Hepatocyte (in vitro differentiated cells): ENCODE data around the gene NOC2L. TPM values are rescaled to one million over a fixed set of nuclear protein-coding genes. Genes with fewer than 3 reads are reported as not detected.

Experiments
- DNase-seq: peaks from one replicate; pipeline ENCODE4 v3.0.0-alpha.2; 2016; ENCODE audit warnings: low spot score
- H2AFZ ChIP-seq: fragments of 200-600 bp; sonication (generic); 2 replicates; pipeline ENCODE4 v1.6.0; 2016; ENCODE audit warnings: antibody characterized with exemption, mild to moderate bottlenecking
- H3K27ac ChIP-seq: fragments of 200-600 bp; sonication (generic); 2 replicates; pipeline ENCODE4 v1.5.1; 2016; ENCODE audit warnings: mild to moderate bottlenecking
- H3K27me3 ChIP-seq: fragments of 200-600 bp; sonication (generic); 2 replicates; pipeline ENCODE4 v1.6.1; 2016
- H3K36me3 ChIP-seq: fragments of 200-600 bp; sonication (generic); replicated peaks from 2 replicates; pipeline ENCODE4 v1.5.1; 2016; ENCODE audit warnings: low read depth; ENCODE audit not compliant: insufficient read depth
- H3K4me1 ChIP-seq: fragments of 200-600 bp; sonication (generic); 2 replicates; pipeline ENCODE4 v1.5.1; 2016; ENCODE audit warnings: mild to moderate bottlenecking, moderate library complexity; ENCODE audit not compliant: insufficient read depth
- H3K4me2 ChIP-seq: fragments of 200-600 bp; sonication (generic); 2 replicates; pipeline ENCODE4 v1.6.0; 2016
- H3K4me3 ChIP-seq: fragments of 200-600 bp; sonication (generic); 2 replicates; pipeline ENCODE4 v1.5.1; 2016; ENCODE audit warnings: mild to moderate bottlenecking
- H3K79me2 ChIP-seq: fragments of 200-600 bp; sonication (generic); 2 replicates; pipeline ENCODE4 v1.6.0; 2017; ENCODE audit warnings: mild to moderate bottlenecking
- H3K9me2 ChIP-seq: fragments of 200-600 bp; sonication (generic); replicated peaks from 2 replicates; pipeline ENCODE4 v1.6.0; 2017; ENCODE audit warnings: mild to moderate bottlenecking; ENCODE audit not compliant: insufficient read depth
- H3K9me3 ChIP-seq: fragments of 200-600 bp; sonication (generic); 2 replicates; pipeline ENCODE4 v1.5.1; 2016; ENCODE audit warnings: low read depth, mild to moderate bottlenecking
- H4K20me1 ChIP-seq: fragments of 200-600 bp; sonication (generic); 2 replicates; pipeline ENCODE4 v1.6.0; 2016; ENCODE audit warnings: mild to moderate bottlenecking; ENCODE audit not compliant: insufficient read depth, poor library complexity, severe bottlenecking
- CTCF ChIP-seq: fragments of 200-600 bp; sonication (generic); IDR thresholded peaks from 2 replicates; pipeline ENCODE4 v1.5.1; 2016; ENCODE audit warnings: antibody characterized with exemption, mild to moderate bottlenecking; ENCODE audit not compliant: poor library complexity
- EZH2 ChIP-seq: fragments of 200-600 bp; sonication (generic); IDR thresholded peaks from 2 replicates; pipeline ENCODE4 v1.6.1; 2016; ENCODE audit warnings: antibody characterized with exemption, mild to moderate bottlenecking, borderline replicate concordance
- EZH2phosphoT487 ChIP-seq: fragments of 200-600 bp; sonication (generic); IDR thresholded peaks from one replicate; pipeline ENCODE4 v1.6.1; 2018; ENCODE audit warnings: antibody characterized with exemption, mild to moderate bottlenecking, low read depth, moderate library complexity; ENCODE audit not compliant: unreplicated experiment, severe bottlenecking
- WGBS: methylation state at CpG from one replicate; pipeline ENCODE4 v1.1.6; 2016; ENCODE audit warnings: low lambda C conversion rate; ENCODE audit errors: missing lambda C conversion rate; 5-methylcytosine and 5-hydroxymethylcytosine counted together
- polyA plus RNA-seq: library from polyadenylated mRNA; unstranded; fragments of >200 nt; fragmentation: Nextera tagmentation; extraction: Ambion mirVana; gene quantifications from 2 replicates; pipeline ENCODE4 v1.2.1, GENCODE V29; 2016
- total RNA-seq: library from RNA; depleted of rRNA; stranded (reverse); fragments of >200 nt; gene quantifications from 2 replicates; pipeline ENCODE4 v1.2.3, GENCODE V29; 2014

The NOC2L gene
- total and polyA plus RNA-seq, 2 experiments from 2014 or later, result 44.3 to 66.6 TPM

DNA sequence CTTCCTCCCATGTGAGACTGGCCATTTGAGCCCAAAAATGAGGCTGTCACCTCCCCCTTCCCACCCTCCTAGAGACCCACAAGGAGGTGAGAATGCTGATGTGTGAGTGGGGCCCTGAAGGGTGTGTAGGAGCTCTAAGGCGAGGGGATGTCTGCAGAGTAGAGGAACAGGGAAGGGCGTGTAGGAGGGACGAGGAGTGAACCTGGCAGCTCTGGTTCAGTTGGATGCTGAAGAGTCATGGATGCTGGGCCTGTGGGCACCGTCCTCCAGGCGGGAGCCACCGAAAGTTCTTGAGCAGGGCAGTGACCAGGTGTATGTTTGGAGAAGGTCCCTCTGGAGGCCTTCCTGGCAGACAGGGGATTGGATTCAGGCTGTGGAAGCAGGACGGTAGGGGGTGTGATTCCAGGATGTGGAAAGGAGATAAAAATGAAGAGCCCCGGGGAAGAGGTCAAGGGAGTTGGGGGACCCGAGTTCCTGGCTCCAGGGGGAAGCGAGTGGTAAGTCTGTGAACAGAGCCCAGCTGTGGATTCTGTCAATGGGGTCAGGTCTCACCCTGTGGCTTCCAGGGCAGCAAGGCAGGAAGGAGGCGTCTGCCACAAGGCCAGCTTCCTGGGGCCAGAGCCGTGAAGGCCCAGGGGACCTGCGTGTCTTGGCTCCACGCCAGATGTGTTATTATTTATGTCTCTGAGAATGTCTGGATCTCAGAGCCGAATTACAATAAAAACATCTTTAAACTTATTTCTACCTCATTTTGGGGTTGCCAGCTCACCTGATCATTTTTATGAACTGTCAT, 27.5 kb downstream of the NOC2L start:
- no peaks in the 10 kb centered on the region for H3K9me2 ChIP-seq
- DNase-seq, result no peak
- H4K20me1 ChIP-seq, result no peaks in the 10 kb centered on the region
- no peaks in the 10 kb centered on the region for H3K9me3 ChIP-seq
- H3K27ac ChIP-seq, result no peak overlapping the region
- no peak overlapping the region for H3K4me3 ChIP-seq
- no peaks in the 10 kb centered on the region for H3K36me3 ChIP-seq
- H3K4me1 ChIP-seq, result peaks cover 28% of the 10 kb centered on the region
- H3K27me3 ChIP-seq, result peaks cover 32% of the 10 kb centered on the region
- WGBS, result 62% methylated on average over 15 of the region's 15 CpGs
- H3K4me2 ChIP-seq, result no peak overlapping the region
- no peak overlapping the region for H2AFZ ChIP-seq
- no peaks in the 10 kb centered on the region for H3K79me2 ChIP-seq
- TF ChIP-seq EZH2phosphoT487 (no peak), CTCF (no peak), EZH2 (no peak)

DNA sequence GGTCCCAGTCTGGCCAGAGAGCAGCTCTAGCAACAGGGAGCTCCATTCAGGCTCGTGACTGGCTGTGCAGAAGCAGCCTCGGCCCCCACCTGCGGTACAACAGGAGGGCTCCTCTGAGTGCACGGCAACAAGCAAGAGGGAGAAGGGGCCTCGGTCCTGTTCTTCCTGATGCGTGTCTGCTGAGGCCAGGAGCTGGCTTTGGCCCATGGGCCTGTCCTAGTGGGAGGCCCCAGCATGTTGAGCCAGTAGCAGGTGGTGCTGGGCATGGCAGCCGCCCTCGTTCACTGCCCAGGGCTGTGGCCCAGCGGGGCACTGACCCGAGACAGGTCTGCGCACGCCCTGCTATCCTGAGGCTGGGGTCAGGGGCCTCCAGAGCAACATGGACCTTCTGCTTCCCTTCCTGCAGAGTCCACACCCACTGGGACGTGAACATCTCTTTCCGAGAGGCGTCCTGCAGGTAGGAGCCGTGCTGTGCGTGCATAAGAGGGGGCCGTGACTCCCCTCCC, 28.4 kb downstream of the NOC2L start:
- Histone ChIP-seq H4K20me1 (peaks cover 6% of the 10 kb centered on the region), H3K27ac (no peak overlapping the region), H3K36me3 (no peaks in the 10 kb centered on the region), H3K4me3 (no peak overlapping the region), H3K79me2 (no peaks in the 10 kb centered on the region), H3K27me3 (peaks cover 38% of the 10 kb centered on the region), H3K4me1 (peaks cover 28% of the 10 kb centered on the region), H3K9me2 (no peaks in the 10 kb centered on the region), H3K4me2 (no peak overlapping the region), H2AFZ (no peak overlapping the region), H3K9me3 (no peaks in the 10 kb centered on the region)
- DNase-seq, result no peak
- 83% methylated on average over 15 of the region's 18 CpGs for WGBS
- TF ChIP-seq CTCF (no peak), EZH2 (no peak), EZH2phosphoT487 (no peak)

DNA sequence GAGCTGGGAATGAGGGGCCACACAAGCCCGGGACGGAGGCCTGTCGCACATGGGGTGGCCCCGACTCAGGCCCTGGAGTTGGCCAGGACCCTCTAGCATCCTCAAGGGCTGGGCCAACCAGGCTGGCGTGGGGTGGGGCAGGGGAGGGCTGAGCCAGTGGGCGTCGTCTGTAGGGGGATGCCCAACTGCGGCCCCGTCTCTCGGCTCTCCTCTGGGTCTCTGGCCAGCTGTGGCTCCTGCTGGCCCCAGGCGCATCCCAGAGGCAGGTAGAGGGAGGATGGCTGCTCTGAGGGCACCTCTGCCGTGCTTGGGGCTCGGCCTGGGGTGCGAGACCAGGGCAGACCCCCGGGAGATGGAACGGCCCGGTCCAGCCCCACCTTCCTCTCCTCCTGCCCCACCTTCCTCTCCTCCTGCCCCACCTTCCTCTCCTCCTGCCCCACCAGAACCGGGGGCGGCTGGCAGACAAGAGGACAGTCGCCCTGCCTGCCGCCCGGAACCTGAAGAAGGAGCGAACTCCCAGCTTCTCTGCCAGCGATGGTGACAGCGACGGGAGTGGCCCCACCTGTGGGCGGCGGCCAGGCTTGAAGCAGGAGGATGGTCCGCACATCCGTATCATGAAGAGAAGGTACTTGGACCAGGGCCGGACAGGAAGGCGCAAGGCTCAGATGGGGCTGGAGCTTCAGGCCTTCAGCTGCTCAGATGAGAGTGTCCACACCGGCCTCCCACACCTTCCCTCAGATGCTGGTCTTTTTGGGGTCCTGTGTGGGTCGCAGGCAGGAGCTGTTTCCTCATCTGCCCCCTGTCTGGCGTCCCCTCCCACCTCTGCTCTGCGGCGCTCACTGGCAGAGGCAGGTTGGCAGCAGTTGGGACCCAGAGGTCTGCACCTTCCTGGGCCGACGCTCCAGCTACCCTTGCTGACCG, 29.1 kb downstream of the NOC2L start:
- H3K9me2 ChIP-seq, result no peaks in the 10 kb centered on the region
- peaks cover 24% of the 10 kb centered on the region for H3K4me1 ChIP-seq
- no peaks in the 10 kb centered on the region for H3K36me3 ChIP-seq
- DNase-seq, result no peak
- no peaks in the 10 kb centered on the region for H3K9me3 ChIP-seq
- no peak overlapping the region for H3K27ac ChIP-seq
- peaks cover 35% of the 10 kb centered on the region for H3K27me3 ChIP-seq
- no peak overlapping the region for H3K4me3 ChIP-seq
- no peak overlapping the region for H2AFZ ChIP-seq
- no peaks in the 10 kb centered on the region for H3K79me2 ChIP-seq
- 93% methylated on average over 31 of the region's 40 CpGs for WGBS
- TF ChIP-seq CTCF (no peak), EZH2phosphoT487 (no peak), EZH2 (no peak)
- H3K4me2 ChIP-seq, result no peak overlapping the region
- peaks cover 6% of the 10 kb centered on the region for H4K20me1 ChIP-seq
